ENCODE results near the gene DMAC2L.

Gene DMAC2L

GRCh38 chr14:50299585-50299984, 12.5 kb upstream of the DMAC2L start:
- Histone ChIP-seq H3K9me3 (ENCODE audit: insufficient read depth, low read length) (no peaks in the 10 kb centered on the region), H3F3A (ENCODE audit: insufficient read depth) (0 out of 2 replicates have a peak, but pooled peaks cover 4% of the 10 kb centered on the region), H3K27ac (ENCODE audit: low read depth, low read length) (no peak overlapping the region), H2AFZ (ENCODE audit: low read depth, low read length, severe bottlenecking) (no peak overlapping the region), H3K36me3 (ENCODE audit: low read length) (peaks cover 7% of the 10 kb centered on the region; the same call in 1 of the 2 replicates), H4K20me1 (ENCODE audit: low read depth, low read length) (no peaks in the 10 kb centered on the region), H3K79me2 (ENCODE audit: insufficient read depth, low read length) (peaks cover 63% of the 10 kb centered on the region), H3K9me2 (replicated peaks; ENCODE audit: insufficient read depth, low read length) (no peaks in the 10 kb centered on the region), H3K9ac (ENCODE audit: low read length) (no peak overlapping the region), H3K27me3 (ENCODE audit: low read length) (no peaks in the 10 kb centered on the region), H3K4me2 (ENCODE audit: low read depth, low read length, poor library complexity, severe bottlenecking) (no peak overlapping the region), H3K4me3 (ENCODE audit: insufficient read depth, low read length, poor library complexity, severe bottlenecking) (no peak overlapping the region)
- TF ChIP-seq CTCF (IDR thresholded peaks at IDR 0.05; ENCODE audit: insufficient read depth, low read length, poor library complexity, severe bottlenecking) (no peak), EZH2phosphoT487 (conservative IDR thresholded peaks at IDR 0.05; ENCODE audit: low read length) (no peak)

- H3K9ac ChIP-seq (ENCODE audit: low read length): no peak overlapping the region
- H3K4me2 ChIP-seq (ENCODE audit: low read depth, low read length, poor library complexity, severe bottlenecking): no peak overlapping the region
- no peak for TF ChIP-seq CTCF (IDR thresholded peaks at IDR 0.05; ENCODE audit: insufficient read depth, low read length, poor library complexity, severe bottlenecking)
- TF ChIP-seq EZH2phosphoT487 (conservative IDR thresholded peaks at IDR 0.05; ENCODE audit: low read length): no peak
- H3F3A ChIP-seq (ENCODE audit: insufficient read depth): 0 out of 2 replicates have a peak, but pooled peaks cover 4% of the 10 kb centered on the region
- no peak overlapping the region for H3K27ac ChIP-seq (ENCODE audit: low read depth, low read length)
- no peaks in the 10 kb centered on the region for H3K27me3 ChIP-seq (ENCODE audit: low read length)
- H3K36me3 ChIP-seq (ENCODE audit: low read length): peaks cover 7% of the 10 kb centered on the region; the same call in 1 of the 2 replicates
- H3K9me3 ChIP-seq (ENCODE audit: insufficient read depth, low read length): no peaks in the 10 kb centered on the region
- H3K4me3 ChIP-seq (ENCODE audit: insufficient read depth, low read length, poor library complexity, severe bottlenecking): no peak overlapping the region
- peaks cover 78% of the 10 kb centered on the region for H3K79me2 ChIP-seq (ENCODE audit: insufficient read depth, low read length)
- H4K20me1 ChIP-seq (ENCODE audit: low read depth, low read length): no peaks in the 10 kb centered on the region
- H3K9me2 ChIP-seq (replicated peaks; ENCODE audit: insufficient read depth, low read length): no peaks in the 10 kb centered on the region
- H2AFZ ChIP-seq (ENCODE audit: low read depth, low read length, severe bottlenecking): no peak overlapping the region
Observed at GRCh38 chr14:50301914-50302313, 10.2 kb upstream of the DMAC2L start.

- TF ChIP-seq CTCF (IDR thresholded peaks at IDR 0.05; ENCODE audit: insufficient read depth, low read length, poor library complexity, severe bottlenecking) (no peak), EZH2phosphoT487 (conservative IDR thresholded peaks at IDR 0.05; ENCODE audit: low read length) (no peak)
- Histone ChIP-seq H3K27ac (ENCODE audit: low read depth, low read length) (no peak overlapping the region), H3K4me2 (ENCODE audit: low read depth, low read length, poor library complexity, severe bottlenecking) (no peak overlapping the region), H4K20me1 (ENCODE audit: low read depth, low read length) (no peaks in the 10 kb centered on the region), H3K27me3 (ENCODE audit: low read length) (no peaks in the 10 kb centered on the region), H3K9me2 (replicated peaks; ENCODE audit: insufficient read depth, low read length) (no peaks in the 10 kb centered on the region), H3K79me2 (ENCODE audit: insufficient read depth, low read length) (peaks cover 82% of the 10 kb centered on the region), H3K36me3 (ENCODE audit: low read length) (peaks cover 7% of the 10 kb centered on the region; the same call in 1 of the 2 replicates), H3K9me3 (ENCODE audit: insufficient read depth, low read length) (no peaks in the 10 kb centered on the region), H2AFZ (ENCODE audit: low read depth, low read length, severe bottlenecking) (no peak overlapping the region), H3K9ac (ENCODE audit: low read length) (no peak overlapping the region), H3F3A (ENCODE audit: insufficient read depth) (0 out of 2 replicates have a peak, but pooled peaks cover 4% of the 10 kb centered on the region), H3K4me3 (ENCODE audit: insufficient read depth, low read length, poor library complexity, severe bottlenecking) (no peak overlapping the region)
Observed at GRCh38 chr14:50303744-50304471, 8.2 kb upstream of the DMAC2L start.
